SIG-M5 treated with dmso at 0.1 percent for 504 hours (cell line): Measurements from ENCODE around the gene ANKS1A.

Source experiments
- DNase-seq: peaks from one replicate; lab custom pipeline; 2025; ENCODE audit not compliant: unreplicated experiment; lab: John Stamatoyannopoulos, UW

The ANKS1A gene

DNA sequence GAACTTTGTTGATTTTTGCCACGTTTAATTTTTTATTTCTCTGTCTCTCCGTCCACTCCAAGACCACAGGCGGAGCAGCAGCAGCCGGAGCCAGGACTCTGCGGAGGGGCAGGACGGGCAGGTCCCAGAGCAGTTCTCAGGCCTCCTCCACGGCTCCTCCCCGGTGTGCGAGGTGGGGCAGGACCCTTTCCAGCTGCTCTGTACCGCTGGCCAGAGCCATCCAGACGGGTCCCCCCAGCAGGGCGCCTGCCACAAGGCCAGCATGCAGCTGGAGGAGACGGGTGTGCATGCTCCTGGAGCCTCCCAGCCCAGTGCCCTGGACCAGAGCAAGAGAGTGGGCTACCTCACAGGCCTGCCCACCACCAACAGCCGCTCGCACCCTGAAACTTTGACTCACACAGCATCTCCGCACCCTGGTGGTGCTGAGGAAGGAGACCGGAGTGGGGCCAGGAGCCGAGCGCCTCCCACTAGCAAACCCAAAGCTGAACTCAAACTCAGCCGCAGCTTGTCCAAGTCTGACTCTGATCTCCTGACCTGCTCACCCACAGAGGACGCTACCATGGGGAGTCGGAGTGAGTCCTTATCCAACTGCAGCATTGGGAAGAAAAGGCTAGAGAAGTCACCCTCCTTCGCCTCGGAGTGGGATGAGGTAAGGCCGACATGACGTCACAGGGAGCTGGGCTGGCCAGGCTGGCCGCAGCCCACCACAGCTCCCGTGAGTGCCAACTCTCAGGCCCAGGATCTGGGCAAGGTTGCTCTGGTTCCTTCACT lies 128.5 kb downstream of the ANKS1A start:
- DNase-seq: no peak

- DNase-seq: no peak
Observed at GRCh38 chr6:35018182-35018519, 129.1 kb downstream of the ANKS1A start.

GRCh38 chr6:35018746-35019145 lies 129.7 kb downstream of the ANKS1A start:
- DNase-seq: no peak

- no peak for DNase-seq
Observed at GRCh38 chr6:35019171-35019570, 130.1 kb downstream of the ANKS1A start.

GRCh38 chr6:35019831-35020230 lies 130.8 kb downstream of the ANKS1A start:
- no peak for DNase-seq

GRCh38 chr6:35021004-35021403 lies 131.9 kb downstream of the ANKS1A start:
- DNase-seq: no peak

DNA sequence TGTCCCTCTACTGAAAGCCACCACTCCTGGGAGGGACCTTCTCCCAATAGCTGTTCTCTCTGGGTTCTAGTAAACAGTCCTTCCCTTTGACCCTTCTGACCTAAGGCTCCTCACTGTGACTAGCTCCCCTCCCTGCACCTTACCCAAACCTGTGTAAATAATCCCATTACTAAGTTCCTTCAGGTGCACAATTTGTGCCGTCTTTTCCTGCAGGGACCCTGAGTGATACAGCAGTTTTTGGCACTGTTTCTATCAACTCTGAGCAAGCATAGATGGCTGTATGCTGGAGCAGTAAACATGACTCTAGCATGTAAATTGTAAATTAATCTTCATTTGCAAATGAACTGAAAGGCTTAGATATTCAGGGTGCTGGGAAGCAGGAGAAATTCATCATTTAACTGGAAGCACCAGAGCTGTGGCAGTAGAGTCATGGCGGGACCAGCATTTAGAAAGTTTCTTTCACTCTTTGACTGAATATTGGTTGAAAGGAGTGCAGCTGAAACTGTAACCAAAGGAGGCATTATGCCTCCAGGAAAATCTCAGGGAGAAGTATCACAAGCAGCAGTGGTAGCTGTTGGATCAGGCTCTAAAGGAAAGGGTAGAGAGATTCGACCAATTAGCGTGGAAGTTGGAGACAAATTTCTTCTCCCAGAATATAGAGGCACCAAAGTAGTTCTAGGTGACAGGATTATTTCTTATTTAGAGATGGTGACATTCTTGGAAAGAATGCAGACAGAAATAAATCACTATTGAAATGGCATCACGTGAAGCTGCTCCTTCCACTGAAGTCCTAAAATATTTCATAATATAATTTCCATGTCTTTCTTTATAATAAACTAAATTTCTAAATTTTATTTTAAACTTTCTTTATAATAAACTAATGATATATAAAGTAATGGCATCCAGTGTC lies 134.3 kb downstream of the ANKS1A start:
- DNase-seq: no peak

GRCh38 chr6:35024551-35025054 lies 135.5 kb downstream of the ANKS1A start:
- DNase-seq: peak; percentile 9

DNA sequence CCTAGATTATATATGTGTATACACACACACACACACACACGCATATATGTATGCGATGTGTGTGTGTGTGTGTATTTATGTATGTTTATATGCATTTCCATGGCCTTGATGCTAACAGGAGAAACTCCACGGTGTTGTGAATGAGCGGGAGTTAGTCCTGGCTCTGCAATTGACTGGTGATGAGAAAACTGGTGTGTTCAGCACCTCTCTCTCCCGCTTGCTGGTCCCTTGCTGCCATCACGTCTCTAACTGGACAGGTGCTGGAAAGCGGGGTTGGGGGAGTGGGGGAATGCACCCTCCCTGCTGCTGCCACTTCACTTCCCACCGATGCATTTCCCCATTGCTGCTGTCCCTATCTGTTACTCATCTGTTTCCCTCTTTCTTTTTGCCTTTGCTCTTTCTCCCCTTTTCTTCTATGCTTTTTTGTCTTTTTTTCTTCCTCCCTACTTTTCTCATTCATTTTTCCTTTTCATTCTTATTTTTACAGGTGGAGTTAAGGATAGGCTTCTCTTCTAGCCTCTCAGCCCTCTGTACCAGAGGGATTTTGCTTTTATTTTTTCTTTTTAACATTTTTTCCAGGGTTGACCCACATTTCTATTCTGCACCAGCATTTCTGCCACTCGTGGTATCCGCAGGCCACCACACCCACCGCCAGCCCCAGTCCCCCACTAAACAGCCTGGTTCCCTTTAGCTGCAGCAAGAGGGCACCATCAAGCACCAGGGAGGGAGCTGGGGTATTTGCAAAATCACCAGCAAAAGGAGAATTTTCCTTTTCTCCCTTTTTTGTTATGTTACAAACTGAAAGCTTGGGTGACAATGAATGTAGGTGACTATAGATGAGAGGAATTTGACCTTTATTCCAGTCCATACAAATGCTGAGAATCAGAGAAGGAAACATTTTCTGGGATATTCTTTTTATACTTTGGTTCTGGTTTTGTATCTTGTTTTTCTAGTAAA lies 136.5 kb downstream of the ANKS1A start:
- no peak for DNase-seq

DNA sequence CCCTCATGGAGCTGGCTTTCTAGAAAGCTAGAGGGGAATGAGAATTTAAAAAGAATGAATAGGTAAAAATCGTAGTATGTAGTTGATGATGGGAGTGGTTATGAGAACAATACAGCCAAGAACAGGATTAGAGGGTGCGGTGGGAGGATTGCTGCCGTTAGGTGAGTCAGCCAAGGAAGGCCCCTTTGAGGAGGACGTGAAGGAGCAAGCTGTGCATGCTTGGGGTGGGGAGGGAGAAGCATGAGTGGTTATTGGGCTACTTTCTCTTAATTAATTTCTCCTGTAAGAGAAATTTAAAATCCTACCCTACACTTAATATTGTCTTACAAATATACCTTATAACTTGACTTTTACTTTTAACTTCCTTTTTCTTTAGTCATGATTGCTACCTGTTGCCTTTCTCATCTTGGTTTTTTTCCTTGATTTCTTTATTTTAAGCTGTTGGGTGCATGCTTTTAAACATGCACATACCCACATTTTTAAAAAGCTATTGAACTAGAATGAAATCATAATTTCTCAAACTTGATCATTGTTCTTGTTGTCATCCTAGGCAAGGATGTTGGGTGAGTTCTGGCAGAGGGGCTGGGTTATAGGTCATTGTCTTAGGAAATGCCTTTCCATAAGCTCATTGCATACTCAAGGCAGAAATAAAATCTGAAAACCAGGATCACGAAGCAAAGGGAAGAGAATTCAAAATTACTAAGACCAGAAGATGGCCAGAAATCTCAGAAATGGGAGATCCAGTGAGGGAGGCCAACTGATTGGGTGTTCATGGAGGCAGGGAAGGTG lies 137.6 kb downstream of the ANKS1A start:
- DNase-seq: no peak

- DNase-seq: no peak
Observed at GRCh38 chr6:35027807-35028206, 138.8 kb downstream of the ANKS1A start.

- no peak for DNase-seq
Observed at GRCh38 chr6:35028781-35029769, 140.0 kb downstream of the ANKS1A start.

- DNase-seq: no peak
Observed at GRCh38 chr6:35030099-35030498, 141.0 kb downstream of the ANKS1A start.

- no peak for DNase-seq
Observed at GRCh38 chr6:35031611-35032529, 142.8 kb downstream of the ANKS1A start.

- DNase-seq: no peak
Observed at GRCh38 chr6:35033683-35034082, 144.6 kb downstream of the ANKS1A start.

DNA sequence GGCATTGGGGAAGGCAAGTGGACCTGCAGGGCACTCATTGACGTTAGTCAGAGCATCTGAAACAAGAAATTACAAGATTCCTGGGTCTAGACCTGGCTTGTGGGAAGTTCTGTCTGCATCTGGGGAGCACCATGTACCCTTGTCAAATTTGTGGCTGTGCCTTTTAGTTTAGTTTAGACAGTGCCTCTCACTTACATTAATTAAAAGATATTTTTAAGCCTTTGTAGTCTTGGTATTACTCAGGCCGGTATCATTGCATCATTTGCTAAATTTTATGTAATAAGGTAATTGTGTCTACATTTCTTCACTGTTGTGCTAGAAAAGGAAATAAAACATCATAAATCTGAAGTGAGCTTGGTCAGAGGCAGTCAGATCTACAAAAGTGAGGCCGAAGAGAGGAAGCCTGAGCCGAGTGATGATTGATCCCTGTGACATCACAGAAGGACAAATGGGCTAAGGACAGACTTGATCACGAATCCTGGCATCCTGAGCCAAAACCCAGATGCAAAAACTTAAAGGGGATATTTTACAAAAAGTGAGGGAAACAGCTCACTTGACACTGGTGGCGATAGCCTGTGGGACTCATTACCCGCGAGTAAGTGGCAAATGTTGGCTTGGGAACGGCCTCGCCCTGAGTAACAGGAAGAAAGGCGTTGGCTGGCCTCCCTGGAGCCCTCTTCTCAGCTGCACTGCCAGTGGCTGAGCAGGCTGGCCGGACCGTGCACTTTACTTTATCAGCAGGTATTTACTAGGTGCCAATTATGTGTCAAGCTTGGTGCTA lies 145.5 kb downstream of the ANKS1A start:
- peak; percentile 8 for DNase-seq

DNA sequence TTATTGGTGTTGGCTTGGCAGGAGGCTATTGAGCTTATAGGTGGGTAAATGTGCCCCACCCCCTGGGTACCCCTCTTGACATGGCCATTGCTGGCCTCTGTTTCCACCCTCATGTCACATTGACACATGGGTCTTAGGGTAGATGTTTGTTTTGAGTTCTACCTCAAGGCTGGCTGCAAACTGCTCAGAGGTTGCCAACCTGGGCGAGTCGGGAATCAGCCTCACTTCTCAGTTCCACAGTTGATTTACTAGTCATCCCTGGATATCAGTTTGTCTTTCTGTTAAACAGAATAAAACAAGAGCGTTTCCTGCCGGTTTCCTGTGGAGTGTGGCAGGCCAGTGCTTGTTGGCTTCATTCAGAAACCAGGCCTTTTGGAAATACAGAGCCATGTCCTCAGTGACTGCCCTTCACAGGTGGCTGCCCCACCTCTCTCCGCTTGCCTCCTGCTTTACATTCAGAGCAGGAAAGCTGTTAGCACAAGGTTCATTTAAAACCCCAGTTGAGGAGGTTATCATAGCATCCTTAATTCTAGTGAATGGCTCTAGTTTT lies 146.5 kb downstream of the ANKS1A start:
- no peak for DNase-seq
